Effector memory CD8-positive, alpha-beta T cell (primary cell): ENCODE measurements around the gene DCDC1.
"Not testable (repeated sequence)": the region's sequence is repeated elsewhere in the genome, so short reads cannot be mapped to it uniquely, and the experiment has no call there.

Experiments used
- ATAC-seq: fragments of 150-1000 bp; cut with Tn5 transposase; replicated peaks from 2 replicates; pipeline ENCODE4 v1.10.0; 2021; ENCODE audit warnings: mild to moderate bottlenecking, moderate library complexity
- DNase-seq, 3 experiments: peaks; one replicate each; pipeline ENCODE4 v3.0.0; 2021
- H3K27ac Mint-ChIP-seq, 2 donors: one replicate each; pipeline ENCODE4 v1.8.0; 2022; ENCODE audit warnings: mild to moderate bottlenecking in 2 of 2, mixed read lengths in 2 of 2, moderate library complexity in 2 of 2
- H3K27me3 Mint-ChIP-seq, 2 donors: one replicate each; pipeline ENCODE4 v1.8.0; 2022; ENCODE audit warnings: mixed read lengths in 2 of 2
- H3K36me3 Mint-ChIP-seq: one replicate; pipeline ENCODE4 v1.8.0; 2022; ENCODE audit warnings: mild to moderate bottlenecking, moderate library complexity, mixed read lengths; ENCODE audit not compliant: insufficient read depth
- H3K4me1 Mint-ChIP-seq, 2 donors: one replicate each; pipeline ENCODE4 v1.8.0; 2022; ENCODE audit warnings: low read depth in 2 of 2, mixed read lengths in 2 of 2
- H3K4me3 Mint-ChIP-seq, 2 donors: one replicate each; pipeline ENCODE4 v1.8.0; 2022; ENCODE audit warnings: mild to moderate bottlenecking in 2 of 2, mixed read lengths in 2 of 2, moderate library complexity in 2 of 2
- H3K9me3 Mint-ChIP-seq, 2 donors: one replicate each; pipeline ENCODE4 v1.8.0; 2022; ENCODE audit warnings: mixed read lengths in 2 of 2

The DCDC1 gene

DNA sequence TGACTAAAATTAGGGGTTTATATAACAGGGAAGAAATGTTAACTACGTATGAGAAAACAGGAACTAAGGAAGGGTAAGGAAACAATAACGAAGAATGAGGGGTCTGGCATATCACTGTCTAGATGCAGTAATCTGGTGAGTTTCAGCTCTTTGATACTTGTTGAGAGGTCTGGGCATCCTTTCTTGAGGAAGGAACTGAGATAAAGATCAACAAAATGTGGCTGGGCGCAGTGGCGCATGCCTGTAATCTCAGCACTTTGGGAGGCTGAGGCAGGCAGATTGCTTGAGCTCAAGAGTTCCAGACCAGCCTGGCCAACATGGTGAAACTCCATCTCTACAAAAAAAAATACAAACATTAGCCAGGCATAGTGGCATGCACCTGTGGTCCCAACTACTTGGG is 2.7 kb downstream of the DCDC1 start:
- H3K27ac Mint-ChIP-seq, result no peak overlapping the region
- peaks cover 19 to 20% of the 10 kb centered on the region in 2 donors for H3K27me3 Mint-ChIP-seq
- DNase-seq (peak in 1 of 3 experiments; percentile 4), ATAC-seq (no peak)
- no peak overlapping the region for H3K4me3 Mint-ChIP-seq
- H3K9me3 Mint-ChIP-seq, result no peaks in the 10 kb centered on the region
- H3K4me1 Mint-ChIP-seq, result peaks cover 19 to 31% of the 10 kb centered on the region in 2 donors
- peaks cover 12% of the 10 kb centered on the region for H3K36me3 Mint-ChIP-seq

DNA sequence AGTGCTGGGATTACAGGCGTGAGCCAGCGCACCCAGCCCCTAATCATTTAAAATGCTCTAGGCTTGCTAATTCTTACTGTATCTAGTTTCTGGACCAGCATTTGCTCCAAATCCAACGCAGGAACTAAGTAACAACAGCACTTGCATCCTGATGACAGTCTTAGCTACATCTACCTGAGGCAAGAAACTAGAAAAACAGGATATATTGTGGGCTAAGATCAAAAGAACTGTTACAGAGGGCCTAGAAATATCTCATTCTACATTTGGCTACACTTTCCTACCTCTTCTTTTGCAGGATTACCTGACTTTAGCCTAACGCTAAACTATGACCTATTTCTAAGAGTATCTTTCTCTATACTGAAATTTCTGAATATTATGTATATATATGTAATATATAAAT is 7.8 kb downstream of the DCDC1 start:
- peaks cover 5 to 6% of the 10 kb centered on the region in 2 donors for H3K4me1 Mint-ChIP-seq
- peaks cover 16 to 25% of the 10 kb centered on the region in 2 donors for H3K27me3 Mint-ChIP-seq
- H3K4me3 Mint-ChIP-seq, result no peak overlapping the region
- no peak overlapping the region for H3K27ac Mint-ChIP-seq
- DNase-seq (no peak), ATAC-seq (no peak)
- H3K9me3 Mint-ChIP-seq, result no peaks in the 10 kb centered on the region
- no peaks in the 10 kb centered on the region for H3K36me3 Mint-ChIP-seq

DNA sequence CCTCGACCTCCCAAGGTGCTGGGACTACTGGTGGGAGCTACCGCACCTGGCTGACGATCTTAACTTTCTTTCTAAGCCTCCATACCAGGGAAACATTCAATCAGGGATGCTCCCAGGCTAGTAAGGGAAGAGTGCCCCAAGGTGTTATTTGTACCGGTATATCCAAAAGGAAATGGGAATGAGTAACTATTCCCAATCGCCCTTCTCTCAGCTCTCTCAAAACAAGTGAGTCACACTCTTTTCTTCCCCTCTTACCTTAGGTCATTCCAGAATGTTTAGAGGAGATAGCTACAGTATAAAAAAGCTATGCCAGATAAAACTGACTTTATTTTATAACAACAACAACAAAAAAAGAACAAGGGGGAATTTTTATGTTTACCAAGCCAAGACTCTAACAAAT is 13.7 kb downstream of the DCDC1 start:
- Mint-ChIP-seq H3K9me3 (no peaks in the 10 kb centered on the region), H3K36me3 (no peaks in the 10 kb centered on the region), H3K4me3 (no peak overlapping the region), H3K4me1 (no peaks in the 10 kb centered on the region), H3K27ac (no peak overlapping the region), H3K27me3 (peaks cover 41 to 44% of the 10 kb centered on the region in 2 donors)
- no peak for ATAC-seq
- no peak for DNase-seq

DNA sequence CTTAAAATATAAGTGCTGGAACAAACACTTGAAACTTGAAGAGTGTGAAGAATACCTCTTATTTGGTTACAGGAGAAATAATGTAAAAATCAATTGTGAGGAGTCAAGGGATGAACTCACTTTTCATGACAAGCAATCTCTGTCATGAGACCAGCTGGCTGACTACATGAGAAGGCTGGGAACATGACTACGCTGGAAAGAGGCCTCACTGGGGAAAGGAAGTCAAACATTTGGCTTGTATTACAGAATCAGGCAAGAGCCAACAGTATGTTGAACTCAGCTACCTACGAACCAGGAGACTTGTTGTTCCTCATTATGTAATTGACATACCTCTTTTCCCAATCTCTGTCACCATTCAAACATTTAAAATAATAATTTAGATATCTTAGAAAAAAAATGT is 14.4 kb downstream of the DCDC1 start:
- ATAC-seq (no peak), DNase-seq (no peak)
- Mint-ChIP-seq H3K4me3 (no peak overlapping the region), H3K27me3 (peaks cover 35 to 44% of the 10 kb centered on the region in 2 donors), H3K27ac (no peak overlapping the region), H3K4me1 (no peaks in the 10 kb centered on the region), H3K9me3 (no peaks in the 10 kb centered on the region), H3K36me3 (no peaks in the 10 kb centered on the region)

DNA sequence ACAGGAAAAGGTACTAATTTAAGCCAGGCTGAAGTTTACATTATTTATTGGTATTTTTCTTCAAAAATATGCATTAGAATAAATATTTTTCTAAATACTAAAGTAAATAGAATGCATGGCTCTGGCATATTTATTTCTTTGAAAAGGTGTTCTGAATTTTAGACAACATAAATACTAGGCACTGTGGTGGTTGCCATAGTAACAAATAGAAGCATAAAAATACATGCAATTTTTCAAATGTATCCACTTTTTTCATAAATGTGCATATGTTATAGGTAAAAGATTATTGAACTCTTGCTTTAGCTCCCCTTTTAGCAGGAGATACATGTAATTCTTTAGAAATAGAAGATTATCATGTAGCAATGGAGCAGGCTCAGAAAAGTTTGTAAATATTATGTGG is 18.4 kb downstream of the DCDC1 start:
- DNase-seq, result no peak
- no peaks in the 10 kb centered on the region for H3K9me3 Mint-ChIP-seq
- H3K4me1 Mint-ChIP-seq, result no peaks in the 10 kb centered on the region
- no peak overlapping the region for H3K4me3 Mint-ChIP-seq
- no peak for ATAC-seq
- peaks cover 40 to 43% of the 10 kb centered on the region in 2 donors for H3K27me3 Mint-ChIP-seq
- no peak overlapping the region for H3K27ac Mint-ChIP-seq
- H3K36me3 Mint-ChIP-seq, result no peaks in the 10 kb centered on the region

DNA sequence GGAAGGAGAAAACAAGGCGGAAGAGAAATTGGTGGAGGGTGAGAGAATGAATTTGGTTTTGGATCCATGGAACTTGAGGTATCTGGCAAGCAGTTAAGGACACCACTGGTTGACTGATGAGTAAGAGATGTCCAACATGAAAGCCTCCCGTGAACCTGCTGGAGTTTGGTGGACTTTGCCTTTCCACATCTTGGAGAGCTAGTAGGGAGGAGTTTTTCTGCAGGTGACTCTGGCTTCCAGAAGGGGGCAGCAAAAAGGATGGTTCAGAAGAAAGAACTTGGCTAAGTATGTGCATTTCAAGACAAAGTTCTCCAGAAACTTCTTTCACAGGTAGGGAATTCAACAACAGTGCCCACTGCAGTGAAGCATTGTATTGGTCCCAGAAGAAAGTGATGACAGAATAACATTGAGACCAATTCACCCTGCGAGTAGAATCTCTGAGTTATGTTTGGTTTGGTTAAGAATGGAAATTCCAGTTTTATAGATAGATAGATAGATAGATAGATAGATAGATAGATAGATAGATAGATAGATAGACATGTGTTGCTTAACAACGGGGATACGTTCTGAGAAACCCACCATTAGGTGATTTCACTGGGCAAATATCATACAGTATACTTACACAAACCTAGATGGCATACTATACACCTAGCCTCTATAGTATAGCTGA is 28.5 kb downstream of the DCDC1 start:
- peaks cover 36 to 45% of the 10 kb centered on the region in 2 donors for H3K27me3 Mint-ChIP-seq
- ATAC-seq (no peak), DNase-seq (peak in 2 of 3 experiments; percentile 0 to 10)
- no peaks in the 10 kb centered on the region for H3K36me3 Mint-ChIP-seq
- no peak overlapping the region for H3K27ac Mint-ChIP-seq
- no peak overlapping the region for H3K4me3 Mint-ChIP-seq
- H3K9me3 Mint-ChIP-seq, result no peaks in the 10 kb centered on the region
- H3K4me1 Mint-ChIP-seq, result no peaks in the 10 kb centered on the region

DNA sequence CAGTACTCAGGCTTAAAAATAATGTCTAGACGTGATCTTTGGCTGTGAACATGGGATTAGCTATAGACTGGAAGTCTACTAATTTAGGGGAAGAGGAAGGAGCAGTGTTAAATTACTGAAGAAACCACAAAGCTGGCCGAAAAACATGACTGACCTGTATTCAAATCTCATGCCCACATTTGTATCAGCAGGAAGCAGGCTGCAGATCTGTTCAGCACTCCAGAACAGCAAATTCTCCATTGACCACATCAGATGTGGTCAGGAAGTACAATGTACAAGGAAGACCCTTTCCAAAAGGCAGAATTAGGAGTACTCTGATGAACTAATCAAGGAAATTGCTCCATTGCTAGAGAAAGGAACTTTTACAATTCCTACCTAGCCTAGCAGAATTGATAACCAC is 31.7 kb downstream of the DCDC1 start:
- Mint-ChIP-seq H3K36me3 (no peaks in the 10 kb centered on the region), H3K4me1 (no peaks in the 10 kb centered on the region), H3K27ac (no peak overlapping the region), H3K4me3 (no peak overlapping the region), H3K9me3 (no peaks in the 10 kb centered on the region), H3K27me3 (peaks cover 46 to 60% of the 10 kb centered on the region in 2 donors)
- DNase-seq, result no peak
- no peak for ATAC-seq

DNA sequence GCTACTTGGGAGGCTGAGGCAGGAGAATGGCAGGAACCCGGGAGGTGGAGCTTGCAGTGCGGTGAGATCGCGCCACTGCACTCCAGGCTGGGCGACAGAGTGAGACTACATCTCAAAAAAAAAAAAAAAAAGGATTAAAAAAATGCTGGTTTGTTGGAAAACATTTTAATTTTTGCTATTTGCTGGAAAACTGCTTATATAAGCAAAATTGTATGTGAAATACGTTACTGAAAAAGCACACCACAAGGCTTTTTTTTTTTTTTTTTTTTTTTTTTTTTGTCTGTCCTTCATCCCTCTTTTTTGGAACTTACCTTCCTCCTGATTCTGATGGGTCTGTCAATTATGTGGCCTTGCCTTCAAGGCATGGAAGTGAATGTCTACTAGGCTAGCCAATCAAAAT is 40.8 kb downstream of the DCDC1 start:
- Mint-ChIP-seq H3K36me3 (no peaks in the 10 kb centered on the region), H3K4me1 (peaks cover 5 to 14% of the 10 kb centered on the region in 2 donors), H3K27ac (no peak overlapping the region), H3K9me3 (no peaks in the 10 kb centered on the region), H3K4me3 (no peak overlapping the region), H3K27me3 (peaks cover 22% of the 10 kb centered on the region in 2 donors)
- no peak for DNase-seq
- no peak for ATAC-seq

DNA sequence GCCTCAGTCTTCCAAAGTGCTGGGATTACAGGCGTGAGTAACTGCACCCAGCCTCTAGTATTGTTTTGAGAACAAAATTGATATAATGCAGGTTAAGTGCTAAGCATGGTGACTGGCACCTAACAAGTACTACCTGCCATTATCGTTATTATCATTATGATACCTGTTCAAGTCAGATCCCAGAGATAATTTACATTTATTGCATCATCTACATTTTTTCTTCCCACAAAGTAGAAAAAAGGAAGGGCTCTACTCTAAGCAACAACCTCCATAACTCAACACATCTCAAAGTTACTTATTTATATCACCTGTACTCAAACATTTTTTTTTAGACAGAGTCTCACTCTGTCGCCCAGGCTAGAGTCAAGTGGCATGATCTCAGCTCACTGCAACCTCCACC is 42.1 kb downstream of the DCDC1 start:
- Mint-ChIP-seq H3K36me3 (no peaks in the 10 kb centered on the region), H3K4me1 (peaks cover 5 to 14% of the 10 kb centered on the region in 2 donors), H3K4me3 (peak overlapping the region; percentile 51 to 68), H3K27ac (peak overlapping the region; percentile 36 to 71), H3K27me3 (peaks cover 12 to 15% of the 10 kb centered on the region in 2 donors), H3K9me3 (no peaks in the 10 kb centered on the region)
- ATAC-seq (no peak), DNase-seq (no peak)

DNA sequence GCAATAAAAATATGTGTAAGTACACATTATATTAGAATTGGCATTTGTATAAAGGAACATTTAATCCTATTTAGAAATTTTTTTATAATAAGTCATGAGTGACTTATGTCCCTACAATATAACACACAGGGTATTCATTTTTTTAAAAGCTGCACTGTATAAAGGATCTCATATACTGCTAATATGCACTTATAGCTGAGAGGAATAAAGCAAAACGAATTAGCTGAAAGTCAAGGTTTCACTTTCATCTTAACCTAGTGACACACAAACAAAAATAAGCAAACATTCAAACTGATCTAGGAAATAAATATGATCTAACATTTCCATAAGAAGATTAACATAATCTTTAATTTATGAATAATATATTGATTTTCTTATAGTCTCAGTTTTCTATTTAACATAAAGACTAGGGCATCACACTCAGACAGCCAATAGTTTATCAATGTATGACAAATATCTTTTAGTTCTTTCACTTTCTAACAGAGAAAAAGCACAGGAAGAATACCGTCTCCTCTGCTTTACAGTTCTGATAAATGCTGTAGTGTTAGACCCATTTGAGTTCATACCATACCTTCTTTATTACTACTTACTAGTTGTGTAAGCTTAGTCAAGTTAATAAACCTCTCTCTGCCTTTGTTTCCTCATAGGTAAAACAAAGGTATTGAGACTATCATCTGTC is 42.9 kb downstream of the DCDC1 start:
- Mint-ChIP-seq H3K4me3 (peak overlapping the region; percentile 51 to 68), H3K27ac (peak overlapping the region; percentile 36 to 71), H3K27me3 (peaks cover 5 to 15% of the 10 kb centered on the region in 2 donors), H3K36me3 (no peaks in the 10 kb centered on the region), H3K4me1 (peaks cover 5 to 14% of the 10 kb centered on the region in 2 donors), H3K9me3 (no peaks in the 10 kb centered on the region)
- ATAC-seq, result peak; percentile 37
- no peak for DNase-seq

DNA sequence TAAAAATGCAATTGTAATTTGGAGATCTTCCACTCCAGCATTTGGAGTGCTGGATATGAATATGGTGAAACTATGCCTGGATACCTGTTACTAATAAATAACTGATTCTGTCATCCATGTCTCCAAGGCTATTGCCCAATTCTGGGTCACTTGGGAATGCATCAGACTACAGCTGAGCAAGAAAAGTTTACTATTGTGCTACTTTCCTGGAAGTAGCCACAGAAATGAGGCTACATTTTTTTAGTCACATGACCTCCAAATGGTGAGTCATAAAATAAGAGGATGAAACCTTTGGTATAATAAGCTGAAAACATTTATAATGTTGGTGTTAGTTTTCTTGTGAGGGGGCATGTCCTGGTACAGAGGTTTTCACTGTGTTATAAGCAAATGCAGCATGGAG is 44.4 kb downstream of the DCDC1 start:
- H3K27ac Mint-ChIP-seq, result no peak overlapping the region
- no peak for DNase-seq
- no peaks in the 10 kb centered on the region for H3K36me3 Mint-ChIP-seq
- no peak for ATAC-seq
- H3K27me3 Mint-ChIP-seq, result peaks cover 5 to 15% of the 10 kb centered on the region in 2 donors
- H3K4me3 Mint-ChIP-seq, result no peak overlapping the region
- peaks cover 5 to 14% of the 10 kb centered on the region in 2 donors for H3K4me1 Mint-ChIP-seq
- H3K9me3 Mint-ChIP-seq, result no peaks in the 10 kb centered on the region

DNA sequence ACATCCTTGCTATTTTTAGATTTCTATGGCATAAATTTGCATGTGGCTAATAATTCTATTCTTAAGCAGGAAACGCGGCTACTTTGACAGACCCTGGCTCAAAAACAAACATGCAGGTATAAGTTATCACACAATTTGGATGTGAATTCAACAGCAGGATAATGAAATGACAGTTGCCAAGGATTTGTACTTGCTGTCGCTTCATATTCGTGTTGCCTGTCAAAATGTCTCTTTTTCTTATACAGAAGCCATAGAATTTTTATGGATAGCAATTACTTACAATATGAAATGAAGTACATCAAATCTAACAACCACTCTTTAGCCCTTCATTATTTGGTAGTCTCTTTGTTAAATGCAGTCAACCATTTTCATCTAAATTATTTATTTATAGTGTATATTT is 46.4 kb downstream of the DCDC1 start:
- ATAC-seq (no peak), DNase-seq (no peak)
- Mint-ChIP-seq H3K9me3 (no peaks in the 10 kb centered on the region), H3K4me3 (no peak overlapping the region), H3K27ac (no peak overlapping the region), H3K4me1 (peaks cover 5 to 14% of the 10 kb centered on the region in 2 donors), H3K36me3 (no peaks in the 10 kb centered on the region), H3K27me3 (peaks cover 5 to 15% of the 10 kb centered on the region in 2 donors)

DNA sequence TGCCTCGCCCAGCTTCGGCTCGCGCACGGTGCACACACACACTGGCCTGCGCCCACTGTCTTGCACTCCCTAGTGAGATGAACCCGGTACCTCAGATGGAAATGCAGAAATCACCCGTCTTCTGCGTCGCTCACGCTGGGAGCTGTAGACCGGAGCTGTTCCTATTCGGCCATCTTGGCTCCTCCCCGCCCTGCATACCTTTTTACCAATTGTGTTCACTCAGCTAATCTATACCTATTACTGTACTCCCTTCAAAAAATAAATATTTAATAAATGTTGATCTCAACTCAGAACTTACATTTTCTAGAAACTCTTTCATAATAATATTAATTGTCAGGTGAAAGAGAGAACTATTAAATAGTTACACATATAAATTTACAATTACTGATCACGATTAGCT is 48.0 kb downstream of the DCDC1 start:
- H3K4me1 Mint-ChIP-seq, H3K9me3 Mint-ChIP-seq: not testable (repeated sequence)

DNA sequence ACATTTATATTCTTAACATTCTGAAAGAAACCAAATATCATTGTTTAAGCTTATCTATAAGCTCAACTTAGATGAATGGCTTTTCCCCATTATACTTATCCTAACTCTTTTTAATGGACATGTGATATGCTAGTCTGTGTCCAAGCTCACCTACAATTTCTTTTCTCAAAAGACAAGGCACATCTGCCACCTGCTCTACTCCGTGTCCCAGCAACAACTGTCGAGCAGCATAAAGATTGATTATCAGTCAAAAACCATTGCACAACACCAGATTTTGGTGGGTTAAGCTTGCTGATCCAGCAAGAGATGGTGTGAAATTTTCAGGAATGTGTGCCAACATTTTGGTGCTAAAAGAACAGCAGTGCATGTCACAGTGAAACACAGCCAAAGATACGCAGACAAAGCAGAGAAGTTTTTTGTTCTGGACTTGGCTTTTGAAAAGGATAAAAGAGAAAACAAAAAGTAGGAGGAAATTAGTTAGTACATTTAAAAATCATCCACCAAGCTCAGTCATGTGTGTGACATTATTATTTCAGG is 65.8 kb downstream of the DCDC1 start:
- Mint-ChIP-seq H3K4me3 (no peak overlapping the region), H3K36me3 (no peaks in the 10 kb centered on the region), H3K4me1 (no peaks in the 10 kb centered on the region), H3K27ac (no peak overlapping the region), H3K27me3 (peaks cover under 1 to 16% of the 10 kb centered on the region in 2 donors), H3K9me3 (no peaks in the 10 kb centered on the region)
- ATAC-seq, result no peak
- DNase-seq, result no peak

More for the DNA sequence above, 48.0 kb downstream of the DCDC1 start:
- H3K4me3 Mint-ChIP-seq, H3K36me3 Mint-ChIP-seq, ATAC-seq, DNase-seq, H3K27ac Mint-ChIP-seq: not testable (repeated sequence)
- H3K27me3 Mint-ChIP-seq, result peaks cover 5 to 15% of the 10 kb centered on the region in 2 donors
